ENCODE measurements around the gene CRABP1.
"Not testable (repeated sequence)": the region's sequence is repeated elsewhere in the genome, so short reads cannot be mapped to it uniquely, and the experiment has no call there.

The CRABP1 gene

GRCh38 chr15:78368651-78369050 is 28.5 kb downstream of the CRABP1 start:
- no peak for TF ChIP-seq CTCF (IDR thresholded peaks at IDR 0.05; ENCODE audit: control insufficient read depth, insufficient read depth, low read depth, low read length, missing control alignments)
- H3K4me3 ChIP-seq (ENCODE audit: control insufficient read depth, low read depth, low read length): no peak overlapping the region
- no peak for DNase-seq (ENCODE audit: low read depth)

- no peak for TF ChIP-seq CTCF (IDR thresholded peaks at IDR 0.05; ENCODE audit: control insufficient read depth, insufficient read depth, low read depth, low read length, missing control alignments)
- no peak overlapping the region for H3K4me3 ChIP-seq (ENCODE audit: control insufficient read depth, low read depth, low read length)
- DNase-seq (ENCODE audit: low read depth): no peak
These were observed 29.0 kb downstream of the CRABP1 start for GRCh38 chr15:78369161-78369560.

GRCh38 chr15:78370013-78370412 is 29.9 kb downstream of the CRABP1 start:
- no peak overlapping the region for H3K4me3 ChIP-seq (ENCODE audit: control insufficient read depth, low read depth, low read length)
- no peak for TF ChIP-seq CTCF (IDR thresholded peaks at IDR 0.05; ENCODE audit: control insufficient read depth, insufficient read depth, low read depth, low read length, missing control alignments)
- DNase-seq (ENCODE audit: low read depth): no peak

GRCh38 chr15:78372880-78373279 is 32.7 kb downstream of the CRABP1 start:
- DNase-seq (ENCODE audit: low read depth): no peak
- no peak for TF ChIP-seq CTCF (IDR thresholded peaks at IDR 0.05; ENCODE audit: control insufficient read depth, insufficient read depth, low read depth, low read length, missing control alignments)
- H3K4me3 ChIP-seq (ENCODE audit: control insufficient read depth, low read depth, low read length): no peak overlapping the region

- no peak for DNase-seq (ENCODE audit: low read depth)
- H3K4me3 ChIP-seq (ENCODE audit: control insufficient read depth, low read depth, low read length): no peak overlapping the region
- no peak for TF ChIP-seq CTCF (IDR thresholded peaks at IDR 0.05; ENCODE audit: control insufficient read depth, insufficient read depth, low read depth, low read length, missing control alignments)
These were observed 34.6 kb downstream of the CRABP1 start for GRCh38 chr15:78374436-78375393.

- H3K4me3 ChIP-seq (ENCODE audit: control insufficient read depth, low read depth, low read length); DNase-seq (ENCODE audit: low read depth): not testable (repeated sequence)
These were observed 40.0 kb downstream of the CRABP1 start for GRCh38 chr15:78380143-78380542.

- no peak for TF ChIP-seq CTCF (IDR thresholded peaks at IDR 0.05; ENCODE audit: control insufficient read depth, insufficient read depth, low read depth, low read length, missing control alignments)
- H3K4me3 ChIP-seq (ENCODE audit: control insufficient read depth, low read depth, low read length): no peak overlapping the region
- DNase-seq (ENCODE audit: low read depth): no peak
These were observed 42.1 kb downstream of the CRABP1 start for GRCh38 chr15:78382114-78382880.
